ENCODE measurements around the gene KCNG1.
"Not testable (repeated sequence)": the region's sequence is repeated elsewhere in the genome, so short reads cannot be mapped to it uniquely, and the experiment has no call there.

KCNG1 gene

GRCh38 chr20:51045492-51045891 is 22.6 kb upstream of the KCNG1 start:
- H3K9me3 Mint-ChIP-seq; H3K27ac Mint-ChIP-seq; DNase-seq; H3K4me3 Mint-ChIP-seq; H3K36me3 Mint-ChIP-seq (ENCODE audit: low read depth); H3K4me1 Mint-ChIP-seq (ENCODE audit: low read depth): not testable (repeated sequence)
- peaks cover 26% of the 10 kb centered on the region for H3K27me3 Mint-ChIP-seq

- DNase-seq = peak; percentile 0
- Mint-ChIP-seq H3K9me3 (peaks cover 2% of the 10 kb centered on the region), H3K36me3 (ENCODE audit: low read depth) (no peaks in the 10 kb centered on the region), H3K27me3 (peaks cover 19% of the 10 kb centered on the region), H3K4me3 (no peak overlapping the region), H3K27ac (no peak overlapping the region), H3K4me1 (ENCODE audit: low read depth) (no peaks in the 10 kb centered on the region)
Observed at GRCh38 chr20:51044796-51045195, 21.9 kb upstream of the KCNG1 start.

- Mint-ChIP-seq H3K27ac (no peak overlapping the region), H3K27me3 (peaks cover 16% of the 10 kb centered on the region), H3K36me3 (ENCODE audit: low read depth) (no peaks in the 10 kb centered on the region), H3K4me1 (ENCODE audit: low read depth) (no peaks in the 10 kb centered on the region), H3K4me3 (no peak overlapping the region), H3K9me3 (peaks cover 2% of the 10 kb centered on the region)
- no peak for DNase-seq
Observed at GRCh38 chr20:51043811-51044210, 20.9 kb upstream of the KCNG1 start.

- Mint-ChIP-seq H3K27me3 (peaks cover 12% of the 10 kb centered on the region), H3K4me1 (ENCODE audit: low read depth) (no peaks in the 10 kb centered on the region), H3K9me3 (peaks cover 2% of the 10 kb centered on the region), H3K36me3 (ENCODE audit: low read depth) (no peaks in the 10 kb centered on the region), H3K27ac (no peak overlapping the region), H3K4me3 (no peak overlapping the region)
- DNase-seq = peak; percentile 9
Observed at GRCh38 chr20:51042657-51043247, 19.8 kb upstream of the KCNG1 start.

- H3K36me3 Mint-ChIP-seq (ENCODE audit: low read depth) = no peaks in the 10 kb centered on the region
- H3K4me3 Mint-ChIP-seq = no peak overlapping the region
- H3K9me3 Mint-ChIP-seq = peaks cover 2% of the 10 kb centered on the region
- H3K27ac Mint-ChIP-seq = no peak overlapping the region
- H3K27me3 Mint-ChIP-seq = peaks cover 12% of the 10 kb centered on the region
- DNase-seq = no peak
- H3K4me1 Mint-ChIP-seq (ENCODE audit: low read depth) = no peaks in the 10 kb centered on the region
Observed at GRCh38 chr20:51042064-51042463, 19.2 kb upstream of the KCNG1 start.

- no peak for DNase-seq
- peaks cover 42% of the 10 kb centered on the region for H3K27me3 Mint-ChIP-seq
- H3K9me3 Mint-ChIP-seq = no peaks in the 10 kb centered on the region
- H3K36me3 Mint-ChIP-seq (ENCODE audit: low read depth) = no peaks in the 10 kb centered on the region
- no peak overlapping the region for H3K4me3 Mint-ChIP-seq
- no peak overlapping the region for H3K27ac Mint-ChIP-seq
- peaks cover 2% of the 10 kb centered on the region for H3K4me1 Mint-ChIP-seq (ENCODE audit: low read depth)
Observed at GRCh38 chr20:51037532-51038115, 14.7 kb upstream of the KCNG1 start.

GRCh38 chr20:51036827-51037531 is 14.1 kb upstream of the KCNG1 start:
- Mint-ChIP-seq H3K36me3 (ENCODE audit: low read depth) (no peaks in the 10 kb centered on the region), H3K4me1 (ENCODE audit: low read depth) (peaks cover 2% of the 10 kb centered on the region), H3K4me3 (no peak overlapping the region), H3K27ac (no peak overlapping the region), H3K27me3 (peaks cover 49% of the 10 kb centered on the region), H3K9me3 (no peaks in the 10 kb centered on the region)
- no peak for DNase-seq

GRCh38 chr20:51036226-51036625 is 13.3 kb upstream of the KCNG1 start:
- Mint-ChIP-seq H3K27ac (no peak overlapping the region), H3K4me1 (ENCODE audit: low read depth) (peaks cover 2% of the 10 kb centered on the region), H3K9me3 (no peaks in the 10 kb centered on the region), H3K36me3 (ENCODE audit: low read depth) (no peaks in the 10 kb centered on the region), H3K4me3 (no peak overlapping the region), H3K27me3 (peaks cover 56% of the 10 kb centered on the region)
- no peak for DNase-seq

GRCh38 chr20:51034988-51035656 is 12.2 kb upstream of the KCNG1 start:
- Mint-ChIP-seq H3K27ac (no peak overlapping the region), H3K4me1 (ENCODE audit: low read depth) (peaks cover 2% of the 10 kb centered on the region), H3K36me3 (ENCODE audit: low read depth) (no peaks in the 10 kb centered on the region), H3K4me3 (no peak overlapping the region), H3K9me3 (no peaks in the 10 kb centered on the region), H3K27me3 (peaks cover 67% of the 10 kb centered on the region)
- DNase-seq = no peak

- H3K4me3 Mint-ChIP-seq = no peak overlapping the region
- H3K36me3 Mint-ChIP-seq (ENCODE audit: low read depth) = no peaks in the 10 kb centered on the region
- no peak overlapping the region for H3K27ac Mint-ChIP-seq
- H3K27me3 Mint-ChIP-seq = peaks cover 74% of the 10 kb centered on the region
- H3K9me3 Mint-ChIP-seq = no peaks in the 10 kb centered on the region
- peaks cover 2% of the 10 kb centered on the region for H3K4me1 Mint-ChIP-seq (ENCODE audit: low read depth)
- no peak for DNase-seq
Observed at GRCh38 chr20:51034476-51034875, 11.6 kb upstream of the KCNG1 start.

GRCh38 chr20:51029963-51030920 is 7.3 kb upstream of the KCNG1 start:
- Mint-ChIP-seq H3K27me3 (peaks cover 92% of the 10 kb centered on the region), H3K36me3 (ENCODE audit: low read depth) (no peaks in the 10 kb centered on the region), H3K9me3 (no peaks in the 10 kb centered on the region), H3K27ac (no peak overlapping the region), H3K4me3 (no peak overlapping the region), H3K4me1 (ENCODE audit: low read depth) (peaks cover 2% of the 10 kb centered on the region)
- no peak for DNase-seq

GRCh38 chr20:51029556-51029955 is 6.6 kb upstream of the KCNG1 start:
- H3K27ac Mint-ChIP-seq = no peak overlapping the region
- DNase-seq = no peak
- H3K36me3 Mint-ChIP-seq (ENCODE audit: low read depth) = no peaks in the 10 kb centered on the region
- no peaks in the 10 kb centered on the region for H3K9me3 Mint-ChIP-seq
- H3K4me1 Mint-ChIP-seq (ENCODE audit: low read depth) = peaks cover 2% of the 10 kb centered on the region
- no peak overlapping the region for H3K4me3 Mint-ChIP-seq
- peaks cover 92% of the 10 kb centered on the region for H3K27me3 Mint-ChIP-seq

GRCh38 chr20:51028616-51029212 is 5.8 kb upstream of the KCNG1 start:
- Mint-ChIP-seq H3K4me1 (ENCODE audit: low read depth) (peaks cover 3% of the 10 kb centered on the region), H3K9me3 (no peaks in the 10 kb centered on the region), H3K27me3 (peaks cover 94% of the 10 kb centered on the region), H3K27ac (no peak overlapping the region), H3K36me3 (ENCODE audit: low read depth) (no peaks in the 10 kb centered on the region), H3K4me3 (no peak overlapping the region)
- no peak for DNase-seq

Data from activated T-cell treated with anti-CD3 and anti-CD28 coated beads, Interleukin-2, amount 50 U/mL, for 24 hours (primary cell).